Panc1 (cell line): ENCODE measurements around the gene TMTC1.

Experiments
- POLR2AphosphoS5 ChIP-seq: IDR thresholded peaks from 2 replicates; pipeline ENCODE4 v1.6.1; 2012; ENCODE audit warnings: mild to moderate bottlenecking, low read depth, low read length, moderate library complexity
- SIN3A ChIP-seq: IDR thresholded peaks from 2 replicates; pipeline ENCODE4 v1.6.1; 2012; ENCODE audit warnings: low read depth, mild to moderate bottlenecking, low read length, moderate library complexity, borderline replicate concordance; ENCODE audit not compliant: insufficient read depth
- TCF7L2 ChIP-seq: IDR thresholded peaks from 2 replicates; pipeline ENCODE4 v1.6.1; 2011; ENCODE audit warnings: mild to moderate bottlenecking, low read depth, low read length, inconsistent platforms
- TF ChIP-seq, protein P1 (sequence below): fragments of 450-650 bp; IDR thresholded peaks from 2 replicates; pipeline ENCODE4 v1.5.1; 2017; ENCODE audit warnings: mild to moderate bottlenecking
- TF ChIP-seq, protein P2 (sequence below), 2 experiments: IDR thresholded peaks; 2 replicates each; pipeline ENCODE4 v1.6.1; 2011 to 2012; ENCODE audit warnings: low read depth in 2 of 2, control low read depth in 1 of 2, low read length in 1 of 2, mild to moderate bottlenecking in 1 of 2, moderate library complexity in 1 of 2; ENCODE audit not compliant: insufficient read depth in 1 of 2

DNA sequence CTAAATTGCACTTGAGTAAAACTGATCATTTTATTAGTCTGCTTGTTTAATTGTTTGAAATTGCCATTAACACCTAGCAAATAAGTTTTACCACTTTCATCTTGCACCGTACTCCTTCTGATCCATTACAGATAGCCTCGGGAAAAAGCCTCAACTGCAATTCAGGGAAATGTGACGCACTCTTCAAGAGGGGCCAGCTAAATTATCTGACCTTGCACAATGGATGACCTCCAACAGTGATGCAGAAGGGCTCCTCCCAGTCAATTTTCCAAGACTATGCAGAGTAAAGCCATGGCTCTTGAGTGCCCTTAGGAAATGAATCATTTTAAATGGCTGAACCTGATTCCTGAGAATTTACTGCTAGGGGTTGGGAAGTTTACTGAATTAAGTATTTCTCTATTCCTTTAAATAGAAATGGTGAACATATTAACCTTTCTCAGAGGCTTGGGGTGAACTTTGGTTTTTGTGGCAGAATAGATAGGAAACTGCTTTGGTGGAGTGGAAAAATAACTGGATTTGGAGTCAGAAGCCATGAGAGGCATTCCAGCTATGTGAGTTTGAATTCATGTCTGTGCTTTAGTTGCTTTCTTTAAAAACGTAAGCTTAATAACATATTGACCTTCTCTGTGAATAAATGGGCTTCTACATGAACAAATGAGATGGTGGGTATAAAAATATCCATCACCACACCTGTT, 221.5 kb downstream of the TMTC1 start:
- TF ChIP-seq, protein P1, sequence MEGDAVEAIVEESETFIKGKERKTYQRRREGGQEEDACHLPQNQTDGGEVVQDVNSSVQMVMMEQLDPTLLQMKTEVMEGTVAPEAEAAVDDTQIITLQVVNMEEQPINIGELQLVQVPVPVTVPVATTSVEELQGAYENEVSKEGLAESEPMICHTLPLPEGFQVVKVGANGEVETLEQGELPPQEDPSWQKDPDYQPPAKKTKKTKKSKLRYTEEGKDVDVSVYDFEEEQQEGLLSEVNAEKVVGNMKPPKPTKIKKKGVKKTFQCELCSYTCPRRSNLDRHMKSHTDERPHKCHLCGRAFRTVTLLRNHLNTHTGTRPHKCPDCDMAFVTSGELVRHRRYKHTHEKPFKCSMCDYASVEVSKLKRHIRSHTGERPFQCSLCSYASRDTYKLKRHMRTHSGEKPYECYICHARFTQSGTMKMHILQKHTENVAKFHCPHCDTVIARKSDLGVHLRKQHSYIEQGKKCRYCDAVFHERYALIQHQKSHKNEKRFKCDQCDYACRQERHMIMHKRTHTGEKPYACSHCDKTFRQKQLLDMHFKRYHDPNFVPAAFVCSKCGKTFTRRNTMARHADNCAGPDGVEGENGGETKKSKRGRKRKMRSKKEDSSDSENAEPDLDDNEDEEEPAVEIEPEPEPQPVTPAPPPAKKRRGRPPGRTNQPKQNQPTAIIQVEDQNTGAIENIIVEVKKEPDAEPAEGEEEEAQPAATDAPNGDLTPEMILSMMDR: no peak
- no peak for TF ChIP-seq POLR2AphosphoS5
- TF ChIP-seq, protein P2, sequence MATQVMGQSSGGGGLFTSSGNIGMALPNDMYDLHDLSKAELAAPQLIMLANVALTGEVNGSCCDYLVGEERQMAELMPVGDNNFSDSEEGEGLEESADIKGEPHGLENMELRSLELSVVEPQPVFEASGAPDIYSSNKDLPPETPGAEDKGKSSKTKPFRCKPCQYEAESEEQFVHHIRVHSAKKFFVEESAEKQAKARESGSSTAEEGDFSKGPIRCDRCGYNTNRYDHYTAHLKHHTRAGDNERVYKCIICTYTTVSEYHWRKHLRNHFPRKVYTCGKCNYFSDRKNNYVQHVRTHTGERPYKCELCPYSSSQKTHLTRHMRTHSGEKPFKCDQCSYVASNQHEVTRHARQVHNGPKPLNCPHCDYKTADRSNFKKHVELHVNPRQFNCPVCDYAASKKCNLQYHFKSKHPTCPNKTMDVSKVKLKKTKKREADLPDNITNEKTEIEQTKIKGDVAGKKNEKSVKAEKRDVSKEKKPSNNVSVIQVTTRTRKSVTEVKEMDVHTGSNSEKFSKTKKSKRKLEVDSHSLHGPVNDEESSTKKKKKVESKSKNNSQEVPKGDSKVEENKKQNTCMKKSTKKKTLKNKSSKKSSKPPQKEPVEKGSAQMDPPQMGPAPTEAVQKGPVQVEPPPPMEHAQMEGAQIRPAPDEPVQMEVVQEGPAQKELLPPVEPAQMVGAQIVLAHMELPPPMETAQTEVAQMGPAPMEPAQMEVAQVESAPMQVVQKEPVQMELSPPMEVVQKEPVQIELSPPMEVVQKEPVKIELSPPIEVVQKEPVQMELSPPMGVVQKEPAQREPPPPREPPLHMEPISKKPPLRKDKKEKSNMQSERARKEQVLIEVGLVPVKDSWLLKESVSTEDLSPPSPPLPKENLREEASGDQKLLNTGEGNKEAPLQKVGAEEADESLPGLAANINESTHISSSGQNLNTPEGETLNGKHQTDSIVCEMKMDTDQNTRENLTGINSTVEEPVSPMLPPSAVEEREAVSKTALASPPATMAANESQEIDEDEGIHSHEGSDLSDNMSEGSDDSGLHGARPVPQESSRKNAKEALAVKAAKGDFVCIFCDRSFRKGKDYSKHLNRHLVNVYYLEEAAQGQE (IDR thresholded peaks at IDR 0.05; ENCODE audit: insufficient read depth in 1 of 2, low read depth in 2 of 2, low read length in 1 of 2): no peak
- no peak for TF ChIP-seq TCF7L2
- TF ChIP-seq SIN3A: no peak
